Measurements from ENCODE around the gene CRADD. TPM values are rescaled to one million over a fixed set of nuclear protein-coding genes. Genes with fewer than 3 reads are reported as not detected.

CRADD gene
- total RNA-seq, 1 experiment from 2014 or later = 7.6 TPM

GRCh38 chr12:93749515-93749914 lies 72.3 kb downstream of the CRADD start:
- Histone ChIP-seq H3K79me1 (ENCODE audit: insufficient read depth, low read depth, low read length, poor library complexity, severe bottlenecking) (no peaks in the 10 kb centered on the region), H3K4ac (ENCODE audit: low read depth, low read length) (no peak overlapping the region), H3K79me2 (ENCODE audit: insufficient read depth, low read length) (no peaks in the 10 kb centered on the region), H3K56ac (ENCODE audit: insufficient read length, low read depth, low read length) (no peak overlapping the region), H3K18ac (ENCODE audit: insufficient read length, low read depth, low read length) (no peak overlapping the region), H3K9me3 (ENCODE audit: control insufficient read depth, low read depth, low read length) (peaks cover 6% of the 10 kb centered on the region), H3K4me1 (ENCODE audit: insufficient read depth, low read length) (no peaks in the 10 kb centered on the region), H2BK20ac (ENCODE audit: low read depth, low read length, poor library complexity, severe bottlenecking) (no peak overlapping the region), H2AFZ (ENCODE audit: low read length) (no peak overlapping the region), H3T11ph (ENCODE audit: low read length) (no peak overlapping the region), H2BK15ac (ENCODE audit: low read depth, low read length) (no peak overlapping the region), H2BK5ac (ENCODE audit: insufficient read length, low read length) (no peak overlapping the region), H3K9ac (ENCODE audit: extremely low read depth, insufficient read length, low read length) (no peak overlapping the region), H2BK12ac (ENCODE audit: insufficient read length, low read depth, low read length) (no peak overlapping the region), H3K4me2 (ENCODE audit: insufficient read depth, insufficient read length, low read length) (no peak overlapping the region), H3K23me2 (ENCODE audit: insufficient read length, low read depth, low read length, poor library complexity, severe bottlenecking) (no peaks in the 10 kb centered on the region), H3K14ac (ENCODE audit: insufficient read depth, low read length) (no peak overlapping the region), H3K27ac (ENCODE audit: insufficient read length, low read depth, low read length) (no peak overlapping the region), H4K8ac (replicated peaks; ENCODE audit: insufficient read length, low read depth, low read length) (no peak overlapping the region), H3K23ac (ENCODE audit: insufficient read length, low read depth, low read length) (no peak overlapping the region), H2AK5ac (ENCODE audit: insufficient read length, low read length) (no peak overlapping the region), H4K91ac (ENCODE audit: insufficient read length, low read depth, low read length) (no peak overlapping the region), H3K27me3 (ENCODE audit: insufficient read depth, low read length) (no peaks in the 10 kb centered on the region), H4K20me1 (ENCODE audit: control insufficient read depth, insufficient read depth, insufficient read length) (no peaks in the 10 kb centered on the region), H2BK120ac (ENCODE audit: low read depth, low read length, poor library complexity, severe bottlenecking) (no peak overlapping the region), H4K5ac (ENCODE audit: insufficient read length, low read depth, low read length) (no peak overlapping the region)
- H3K4me3 Mint-ChIP-seq = no peak overlapping the region
- peaks cover 22 to 24% of the 10 kb centered on the region in 2 experiments for H3K9me3 Mint-ChIP-seq
- no CpG with 5 or more reads among the region's 2 CpGs for WGBS (ENCODE audit: extremely low coverage, insufficient read length, low lambda C conversion rate)
- no peak for TF ChIP-seq CTCF (conservative IDR thresholded peaks at IDR 0.05)
- no peak overlapping the region for H3K27ac Mint-ChIP-seq
- H3K4me1 Mint-ChIP-seq = peaks cover 10 to 13% of the 10 kb centered on the region in 2 experiments; a peak in 3 of 4 replicates
- H3K36me3 Mint-ChIP-seq (ENCODE audit: insufficient read depth in 1 of 3, low read depth in 3 of 3) = peaks cover 17 to 26% (median 22%) of the 10 kb centered on the region in 3 experiments
- DNase-seq = no peak
- H3K27me3 Mint-ChIP-seq (ENCODE audit: low read depth) = peaks cover 2% of the 10 kb centered on the region; the same call in 1 of the 2 replicates

Data from H9 (cell line).